Activated naive CD8-positive, alpha-beta T cell treated with anti-CD3 and anti-CD28 coated beads for 36 hours (primary cell): ENCODE data around the gene SMIM30. TPM values are rescaled to one million over a fixed set of nuclear protein-coding genes. Genes with fewer than 3 reads are reported as not detected.
"Not testable (repeated sequence)": the region's sequence is repeated elsewhere in the genome, so short reads cannot be mapped to it uniquely, and the experiment has no call there.

Experiments used
- DNase-seq: peaks from one replicate; pipeline ENCODE4 v3.0.0; 2021
- H3K27ac Mint-ChIP-seq: one replicate; pipeline ENCODE4 v1.8.0; 2022; ENCODE audit warnings: mild to moderate bottlenecking, moderate library complexity, mixed read lengths
- H3K27me3 Mint-ChIP-seq: one replicate; pipeline ENCODE4 v1.8.0; 2022; ENCODE audit warnings: mild to moderate bottlenecking, mixed read lengths
- H3K36me3 Mint-ChIP-seq: one replicate; pipeline ENCODE4 v1.8.0; 2021; ENCODE audit warnings: mild to moderate bottlenecking, mixed read lengths
- H3K4me1 Mint-ChIP-seq: one replicate; pipeline ENCODE4 v1.8.0; 2021; ENCODE audit warnings: mixed read lengths
- H3K4me3 Mint-ChIP-seq: one replicate; pipeline ENCODE4 v1.8.0; 2022; ENCODE audit warnings: mild to moderate bottlenecking, moderate library complexity, mixed read lengths
- H3K9me3 Mint-ChIP-seq: one replicate; pipeline ENCODE4 v1.8.0; 2022; ENCODE audit warnings: mixed read lengths
- total RNA-seq, 2 experiments: library from RNA; stranded (reverse); gene quantifications; one replicate each; pipeline ENCODE4 v1.2.3, GENCODE V29; 2021

The SMIM30 gene, protein sequence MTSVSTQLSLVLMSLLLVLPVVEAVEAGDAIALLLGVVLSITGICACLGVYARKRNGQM
- total RNA-seq: 10 to 100 TPM; 51.4 to 55.5 TPM

GRCh38 chr7:113118074-113118959, at the start of gene SMIM30:
SMIM30 (minus strand) TSS chr7:113118554; CDS start chr7:113117578, 976 bp downstream.
- H3K4me1 Mint-ChIP-seq: peaks cover 22% of the 10 kb centered on the region
- peak within 1 kb of the TSS; percentile 90 for H3K27ac Mint-ChIP-seq
- peak within 1 kb of the TSS; percentile 86 for H3K4me3 Mint-ChIP-seq
- H3K36me3 Mint-ChIP-seq: peaks cover 24% of the 10 kb centered on the region
- no peaks in the 10 kb centered on the region for H3K9me3 Mint-ChIP-seq
- peak; percentile 84 for DNase-seq
- no peaks in the 10 kb centered on the region for H3K27me3 Mint-ChIP-seq

DNA sequence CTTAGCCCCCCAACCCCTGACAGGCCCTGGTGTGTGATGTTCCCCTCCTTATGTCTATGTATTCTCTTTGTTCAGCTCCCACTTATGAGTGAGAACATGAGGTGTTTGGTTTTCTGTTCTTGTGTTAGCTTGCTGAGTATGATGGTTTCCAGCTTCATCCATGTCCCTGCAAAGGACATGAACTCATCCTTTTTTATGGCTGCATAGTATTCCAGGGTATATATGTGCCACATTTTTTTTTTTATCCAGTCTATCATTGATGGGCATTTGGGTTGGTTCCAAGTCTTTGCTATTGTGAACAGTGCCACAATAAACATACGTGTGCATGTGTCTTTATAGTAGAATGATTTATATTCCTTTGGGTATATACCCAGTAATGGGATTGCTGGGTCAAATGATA, 47.8 kb upstream of the SMIM30 start:
- H3K27ac Mint-ChIP-seq, H3K9me3 Mint-ChIP-seq, H3K36me3 Mint-ChIP-seq, H3K4me1 Mint-ChIP-seq, H3K4me3 Mint-ChIP-seq, DNase-seq, H3K27me3 Mint-ChIP-seq: not testable (repeated sequence)

DNA sequence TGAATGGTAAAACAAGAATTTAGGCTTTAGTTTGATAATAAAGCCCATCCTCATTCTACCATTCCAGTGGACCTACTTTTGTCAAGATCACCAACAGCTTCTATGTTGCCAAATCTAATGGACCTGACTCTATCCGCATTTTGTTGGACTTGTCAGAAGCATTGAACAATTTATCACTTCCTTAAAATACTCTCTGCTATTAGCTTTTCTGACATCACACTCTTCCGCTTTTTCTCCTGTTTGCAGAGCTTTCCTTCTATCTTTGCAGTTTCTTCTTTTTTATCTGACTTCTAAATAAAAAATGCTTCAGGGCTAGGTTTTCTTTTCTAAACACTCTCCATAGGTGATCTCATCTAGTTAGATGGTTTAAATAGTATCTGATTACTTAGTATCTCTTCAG, 42.7 kb upstream of the SMIM30 start:
- no peak for DNase-seq
- no peaks in the 10 kb centered on the region for H3K4me1 Mint-ChIP-seq

GRCh38 chr7:113159746-113160339, 41.5 kb upstream of the SMIM30 start:
- no peak overlapping the region for H3K4me3 Mint-ChIP-seq
- no peak overlapping the region for H3K27ac Mint-ChIP-seq
- H3K36me3 Mint-ChIP-seq: no peaks in the 10 kb centered on the region
- H3K4me1 Mint-ChIP-seq: no peaks in the 10 kb centered on the region
- H3K9me3 Mint-ChIP-seq: no peaks in the 10 kb centered on the region
- no peak for DNase-seq
- peaks cover 14% of the 10 kb centered on the region for H3K27me3 Mint-ChIP-seq

More for the DNA sequence above, 42.7 kb upstream of the SMIM30 start:
- H3K4me3 Mint-ChIP-seq: no peak overlapping the region
- peaks cover 12% of the 10 kb centered on the region for H3K27me3 Mint-ChIP-seq
- no peaks in the 10 kb centered on the region for H3K9me3 Mint-ChIP-seq
- H3K36me3 Mint-ChIP-seq: no peaks in the 10 kb centered on the region
- H3K27ac Mint-ChIP-seq: no peak overlapping the region

- H3K27ac Mint-ChIP-seq: no peak overlapping the region
- no peaks in the 10 kb centered on the region for H3K9me3 Mint-ChIP-seq
- H3K36me3 Mint-ChIP-seq: no peaks in the 10 kb centered on the region
- H3K4me3 Mint-ChIP-seq: no peak overlapping the region
- no peaks in the 10 kb centered on the region for H3K4me1 Mint-ChIP-seq
- no peak for DNase-seq
- H3K27me3 Mint-ChIP-seq: peaks cover 14% of the 10 kb centered on the region
Measured at GRCh38 chr7:113158756-113159155, 40.4 kb upstream of the SMIM30 start.

DNA sequence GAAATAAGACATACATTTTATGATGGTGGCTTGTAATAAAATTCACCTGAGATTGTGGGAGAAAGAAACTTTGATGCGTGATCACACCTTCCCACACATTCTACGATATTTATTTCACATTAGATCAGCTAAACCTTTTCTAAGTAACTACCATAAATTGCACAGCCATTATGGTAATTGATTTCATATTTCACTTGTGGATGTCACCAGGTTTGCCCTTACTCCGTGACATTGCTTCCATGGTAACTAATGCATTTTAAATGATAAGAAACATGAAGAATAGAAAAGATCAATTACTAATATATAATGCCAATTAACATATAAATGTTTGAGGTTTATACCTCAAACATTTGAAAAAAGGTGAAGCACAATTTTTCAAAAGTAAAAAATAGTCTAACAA, 35.8 kb upstream of the SMIM30 start:
- no peaks in the 10 kb centered on the region for H3K4me1 Mint-ChIP-seq
- peaks cover 32% of the 10 kb centered on the region for H3K27me3 Mint-ChIP-seq
- H3K27ac Mint-ChIP-seq: no peak overlapping the region
- no peak overlapping the region for H3K4me3 Mint-ChIP-seq
- H3K36me3 Mint-ChIP-seq: no peaks in the 10 kb centered on the region
- no peaks in the 10 kb centered on the region for H3K9me3 Mint-ChIP-seq
- no peak for DNase-seq

GRCh38 chr7:113144817-113145216, 26.5 kb upstream of the SMIM30 start:
- Mint-ChIP-seq H3K4me3 (no peak overlapping the region), H3K27ac (no peak overlapping the region), H3K36me3 (no peaks in the 10 kb centered on the region), H3K27me3 (peaks cover 31% of the 10 kb centered on the region), H3K4me1 (no peaks in the 10 kb centered on the region), H3K9me3 (no peaks in the 10 kb centered on the region)
- DNase-seq: no peak

DNA sequence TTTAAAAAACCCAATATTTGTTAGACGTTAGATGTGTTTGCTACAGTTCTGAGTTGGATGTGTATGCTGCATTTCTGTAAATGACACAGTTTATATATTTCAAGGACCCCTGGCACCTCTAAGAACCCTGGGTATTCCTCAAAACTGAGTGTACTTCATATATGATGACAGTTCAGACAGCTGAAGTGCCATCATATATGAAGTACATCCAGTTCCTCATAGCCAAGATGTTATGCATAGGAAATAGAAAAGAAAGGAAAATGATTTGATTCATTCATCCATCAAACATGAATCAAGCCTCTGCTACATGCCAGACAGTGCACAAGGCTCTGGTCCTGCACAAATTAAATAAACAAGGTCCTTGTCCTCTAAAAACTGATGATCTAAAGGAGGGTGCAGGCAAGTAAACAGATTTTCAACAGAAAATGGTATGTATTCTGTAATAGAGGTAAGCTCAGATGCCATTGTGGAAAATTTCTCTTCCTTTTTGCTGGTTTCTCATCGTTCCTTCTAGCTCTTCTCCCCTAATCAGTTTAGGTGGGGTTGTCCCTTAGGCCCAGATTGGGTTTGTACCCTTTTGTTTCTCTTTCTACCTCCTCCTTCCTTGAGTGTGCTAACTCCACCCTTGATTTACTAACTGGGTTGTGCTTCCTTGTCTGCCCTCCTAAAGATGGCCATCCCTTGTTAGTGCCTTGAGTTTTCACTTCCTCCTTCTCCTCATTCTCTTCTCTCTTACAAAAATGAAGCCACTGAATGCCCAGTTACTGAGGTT, 25.3 kb upstream of the SMIM30 start:
- Mint-ChIP-seq H3K27me3 (peaks cover 24% of the 10 kb centered on the region), H3K36me3 (no peaks in the 10 kb centered on the region), H3K4me3 (no peak overlapping the region), H3K4me1 (no peaks in the 10 kb centered on the region), H3K9me3 (no peaks in the 10 kb centered on the region), H3K27ac (no peak overlapping the region)
- no peak for DNase-seq

- Mint-ChIP-seq H3K4me1 (no peaks in the 10 kb centered on the region), H3K27ac (no peak overlapping the region), H3K9me3 (no peaks in the 10 kb centered on the region)
Measured at GRCh38 chr7:113142385-113143119, 24.2 kb upstream of the SMIM30 start.

DNA sequence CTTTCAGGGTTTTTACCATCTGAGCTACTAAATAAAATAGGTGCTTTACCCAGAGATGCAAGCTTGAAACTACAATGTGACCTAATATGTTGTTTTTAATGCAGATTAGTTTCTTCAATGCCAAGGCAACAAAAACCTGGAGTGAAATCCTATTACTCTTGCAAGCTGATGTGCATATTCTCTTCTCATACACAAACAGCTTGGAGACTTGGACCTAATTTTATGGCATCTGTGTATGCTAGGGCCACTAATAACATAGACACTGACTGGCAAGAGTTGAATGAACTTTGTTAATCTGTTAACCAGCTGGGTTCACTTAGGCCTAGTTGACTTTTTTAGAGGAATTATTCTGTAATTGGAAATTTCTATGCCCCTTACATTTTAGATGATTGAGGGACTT, 23.4 kb upstream of the SMIM30 start:
- Mint-ChIP-seq H3K4me3 (no peak overlapping the region), H3K4me1 (no peaks in the 10 kb centered on the region)
- DNase-seq: no peak

More at GRCh38 chr7:113142385-113143119, 24.2 kb upstream of the SMIM30 start:
- peaks cover 19% of the 10 kb centered on the region for H3K27me3 Mint-ChIP-seq
- DNase-seq: no peak
- no peaks in the 10 kb centered on the region for H3K36me3 Mint-ChIP-seq
- H3K4me3 Mint-ChIP-seq: no peak overlapping the region

GRCh38 chr7:113140956-113141355, 22.6 kb upstream of the SMIM30 start:
- H3K9me3 Mint-ChIP-seq: no peaks in the 10 kb centered on the region
- H3K27ac Mint-ChIP-seq: no peak overlapping the region
- no peak overlapping the region for H3K4me3 Mint-ChIP-seq
- DNase-seq: no peak
- H3K27me3 Mint-ChIP-seq: peaks cover 11% of the 10 kb centered on the region
- H3K4me1 Mint-ChIP-seq: no peaks in the 10 kb centered on the region
- H3K36me3 Mint-ChIP-seq: no peaks in the 10 kb centered on the region

More for the DNA sequence above, 23.4 kb upstream of the SMIM30 start:
- Mint-ChIP-seq H3K9me3 (no peaks in the 10 kb centered on the region), H3K27ac (no peak overlapping the region), H3K27me3 (peaks cover 16% of the 10 kb centered on the region), H3K36me3 (no peaks in the 10 kb centered on the region)

DNA sequence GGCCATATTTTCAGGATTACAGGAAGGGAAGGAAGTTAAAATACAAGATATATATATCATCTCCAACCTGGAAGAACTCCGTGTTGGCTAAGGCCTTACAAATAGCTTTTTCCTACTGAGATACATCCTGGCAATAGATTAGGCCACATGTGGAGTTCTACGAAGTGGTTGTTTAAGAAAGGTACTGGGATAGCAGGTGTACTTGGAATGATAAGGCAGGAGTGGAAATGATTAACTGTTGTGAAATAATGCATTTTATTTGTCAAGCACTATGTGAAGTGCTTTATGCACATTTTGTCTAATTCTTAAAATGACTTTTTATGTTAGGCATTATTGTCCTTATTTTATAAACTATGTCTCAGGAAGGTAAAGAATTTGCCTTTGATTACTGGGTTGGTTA, 18.9 kb upstream of the SMIM30 start:
- Mint-ChIP-seq H3K9me3 (no peaks in the 10 kb centered on the region), H3K27me3 (no peaks in the 10 kb centered on the region), H3K27ac (no peak overlapping the region), H3K4me1 (no peaks in the 10 kb centered on the region), H3K4me3 (no peak overlapping the region), H3K36me3 (no peaks in the 10 kb centered on the region)
- no peak for DNase-seq

GRCh38 chr7:113134025-113134424, 15.7 kb upstream of the SMIM30 start:
- no peak for DNase-seq
- Mint-ChIP-seq H3K27ac (no peak overlapping the region), H3K4me3 (no peak overlapping the region), H3K27me3 (no peaks in the 10 kb centered on the region), H3K4me1 (no peaks in the 10 kb centered on the region), H3K36me3 (no peaks in the 10 kb centered on the region), H3K9me3 (no peaks in the 10 kb centered on the region)

GRCh38 chr7:113131367-113131766, 13.0 kb upstream of the SMIM30 start:
- H3K27me3 Mint-ChIP-seq: no peaks in the 10 kb centered on the region
- no peaks in the 10 kb centered on the region for H3K36me3 Mint-ChIP-seq
- DNase-seq: no peak
- no peak overlapping the region for H3K4me3 Mint-ChIP-seq
- H3K4me1 Mint-ChIP-seq: no peaks in the 10 kb centered on the region
- H3K27ac Mint-ChIP-seq: no peak overlapping the region
- H3K9me3 Mint-ChIP-seq: no peaks in the 10 kb centered on the region
